ENCODE data around the gene BICD2. TPM values are rescaled to one million over a fixed set of nuclear protein-coding genes. Genes with fewer than 3 reads are reported as not detected.

The BICD2 gene
- total and polyA plus RNA-seq, 9 of the 15 experiments (the other 6 are each of a cell fraction or from before 2014, with no cell fraction given) = 3.6 to 23.4 (median 11.8) TPM

DNA sequence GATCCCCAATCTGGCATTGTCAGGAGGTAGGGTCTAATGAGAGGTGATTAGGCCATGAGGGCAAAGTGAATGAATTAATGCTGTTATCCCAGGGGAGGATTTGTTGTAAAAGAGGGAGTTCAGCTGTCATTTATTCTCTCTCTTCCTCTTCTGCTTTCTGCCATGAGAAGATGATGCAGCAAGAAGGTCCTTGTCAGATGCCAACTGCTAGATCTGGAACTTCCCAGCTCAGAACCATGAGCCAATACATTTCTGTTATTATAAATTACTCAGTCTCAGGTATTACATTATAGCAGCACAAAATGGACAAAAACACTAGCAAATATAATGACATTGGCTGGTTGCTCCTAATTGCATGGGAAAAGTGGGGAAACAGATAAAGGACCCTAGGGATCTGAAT, 15.6 kb upstream of the BICD2 start (continued):
- TF ChIP-seq, protein P1, sequence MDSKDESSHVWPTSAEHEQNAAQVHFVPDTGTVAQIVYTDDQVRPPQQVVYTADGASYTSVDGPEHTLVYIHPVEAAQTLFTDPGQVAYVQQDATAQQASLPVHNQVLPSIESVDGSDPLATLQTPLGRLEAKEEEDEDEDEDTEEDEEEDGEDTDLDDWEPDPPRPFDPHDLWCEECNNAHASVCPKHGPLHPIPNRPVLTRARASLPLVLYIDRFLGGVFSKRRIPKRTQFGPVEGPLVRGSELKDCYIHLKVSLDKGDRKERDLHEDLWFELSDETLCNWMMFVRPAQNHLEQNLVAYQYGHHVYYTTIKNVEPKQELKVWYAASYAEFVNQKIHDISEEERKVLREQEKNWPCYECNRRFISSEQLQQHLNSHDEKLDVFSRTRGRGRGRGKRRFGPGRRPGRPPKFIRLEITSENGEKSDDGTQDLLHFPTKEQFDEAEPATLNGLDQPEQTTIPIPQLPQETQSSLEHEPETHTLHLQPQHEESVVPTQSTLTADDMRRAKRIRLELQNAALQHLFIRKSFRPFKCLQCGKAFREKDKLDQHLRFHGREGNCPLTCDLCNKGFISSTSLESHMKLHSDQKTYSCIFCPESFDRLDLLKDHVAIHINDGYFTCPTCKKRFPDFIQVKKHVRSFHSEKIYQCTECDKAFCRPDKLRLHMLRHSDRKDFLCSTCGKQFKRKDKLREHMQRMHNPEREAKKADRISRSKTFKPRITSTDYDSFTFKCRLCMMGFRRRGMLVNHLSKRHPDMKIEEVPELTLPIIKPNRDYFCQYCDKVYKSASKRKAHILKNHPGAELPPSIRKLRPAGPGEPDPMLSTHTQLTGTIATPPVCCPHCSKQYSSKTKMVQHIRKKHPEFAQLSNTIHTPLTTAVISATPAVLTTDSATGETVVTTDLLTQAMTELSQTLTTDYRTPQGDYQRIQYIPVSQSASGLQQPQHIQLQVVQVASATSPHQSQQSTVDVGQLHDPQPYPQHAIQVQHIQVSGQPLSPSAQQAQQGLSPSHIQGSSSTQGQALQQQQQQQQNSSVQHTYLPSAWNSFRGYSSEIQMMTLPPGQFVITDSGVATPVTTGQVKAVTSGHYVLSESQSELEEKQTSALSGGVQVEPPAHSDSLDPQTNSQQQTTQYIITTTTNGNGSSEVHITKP (IDR thresholded peaks at IDR 0.05; ENCODE audit: partially characterized antibody) = no peak
- TF ChIP-seq DNMT1 (IDR thresholded peaks at IDR 0.05) = no peak

DNA sequence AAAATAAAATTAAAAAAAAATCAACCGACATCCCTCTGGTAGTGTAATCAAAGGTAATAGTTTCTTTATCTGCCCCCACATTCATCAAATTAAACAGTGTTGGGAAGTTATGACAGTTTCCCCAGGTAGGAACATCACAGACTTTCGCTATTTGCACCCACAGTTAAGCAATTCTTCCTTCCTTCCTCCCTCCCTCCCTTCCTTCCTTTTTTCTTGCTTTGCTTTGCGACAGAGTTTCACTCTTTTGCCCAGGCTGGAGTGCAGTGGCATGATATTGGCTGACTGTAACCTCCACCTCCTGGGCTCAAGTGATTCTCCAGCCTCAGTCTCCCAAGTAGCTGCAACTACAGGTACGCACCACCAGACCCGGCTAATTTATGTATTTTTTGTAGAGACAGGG, 10.8 kb upstream of the BICD2 start:
- no peak overlapping the region for H3K9ac ChIP-seq (ENCODE audit: insufficient read depth in 1 of 2, low read depth in 2 of 2, low read length in 2 of 2)
- BruUV-seq (replicated peaks) = no TSS peak
- H2AFZ ChIP-seq (ENCODE audit: low read depth, low read length) = no peak overlapping the region
- no peak overlapping the region for H3K27ac ChIP-seq (ENCODE audit: extremely low read depth, low read depth, low read length)
- H3K9me1 ChIP-seq (ENCODE audit: control insufficient read depth, insufficient read depth, low read length) = no peaks in the 10 kb centered on the region
- ChIA-PET CTCF (ENCODE audit: low intra/inter-chr PET ratio) (no interaction called here), POLR2A (interaction anchor here (0.6 kb wide), 1 partner anchor 134 kb away, joined by 3 read pairs; no protein-coding TSS in a partner anchor)
- H3K4me3 ChIP-seq = no peak overlapping the region
- H3K36me3 ChIP-seq (ENCODE audit: control insufficient read depth, insufficient read depth, low read length) = no peaks in the 10 kb centered on the region
- intact Hi-C loops (cut with micrococcal nuclease) = no loop called here
- H3K9me3 ChIP-seq (replicated peaks; ENCODE audit: control insufficient read depth, insufficient read depth, low read depth, low read length) = no peaks in the 10 kb centered on the region
- H4K20me1 ChIP-seq (replicated peaks; ENCODE audit: control insufficient read depth, insufficient read depth, low read length) = no peaks in the 10 kb centered on the region
- DNase-seq (ENCODE audit: extremely low read depth in 1 of 4, low spot score in 3 of 4) = no peak
- no peak for FAIRE-seq
- WGBS (ENCODE audit: insufficient coverage, low coverage, missing lambda C conversion rate) = 22% methylated on average over 5 of the region's 5 CpGs
- no peaks in the 10 kb centered on the region; a peak in 1 of 5 replicates for H3K27me3 ChIP-seq (ENCODE audit: control insufficient read depth in 2 of 2, insufficient read depth in 2 of 2, low read length in 2 of 2)
- in situ Hi-C loops (cut with MboI) = no loop called here
- no peak for ATAC-seq
- no peaks in the 10 kb centered on the region for H3K79me2 ChIP-seq (ENCODE audit: control insufficient read depth, insufficient read depth, low read length)
- no peak overlapping the region for H3K4me2 ChIP-seq (ENCODE audit: insufficient read depth, low read length)
- peaks cover 3% of the 10 kb centered on the region in 2 experiments; a peak in 4 of 5 replicates for H3K4me1 ChIP-seq (replicated peaks in 1 of 2; ENCODE audit: control insufficient read depth in 2 of 2, insufficient read depth in 2 of 2, low read length in 2 of 2)
- no peak for TF ChIP-seq PHF20 (IDR thresholded peaks at IDR 0.05; ENCODE audit: partially characterized antibody)
- no peak for TF ChIP-seq ZFPM2 (CRISPR knock-in tag; IDR thresholded peaks at IDR 0.05)
- no peak for TF ChIP-seq CREBBP (IDR thresholded peaks at IDR 0.05; ENCODE audit: low read depth, low read length)
- no peak for TF ChIP-seq TAF9B (IDR thresholded peaks at IDR 0.05; ENCODE audit: partially characterized antibody)
- TF ChIP-seq ASH1L (IDR thresholded peaks at IDR 0.05; ENCODE audit: borderline replicate concordance, low read depth, partially characterized antibody) = no peak
- no peak for TF ChIP-seq BRF1 (IDR thresholded peaks at IDR 0.05; ENCODE audit: borderline replicate concordance, extremely low read depth, insufficient read length)
- TF ChIP-seq HDAC8 (tag; IDR thresholded peaks at IDR 0.05) = no peak
- no peak for TF ChIP-seq KLF6 (CRISPR knock-in tag; IDR thresholded peaks at IDR 0.05; ENCODE audit: borderline replicate concordance)
- TF ChIP-seq, protein P2, sequence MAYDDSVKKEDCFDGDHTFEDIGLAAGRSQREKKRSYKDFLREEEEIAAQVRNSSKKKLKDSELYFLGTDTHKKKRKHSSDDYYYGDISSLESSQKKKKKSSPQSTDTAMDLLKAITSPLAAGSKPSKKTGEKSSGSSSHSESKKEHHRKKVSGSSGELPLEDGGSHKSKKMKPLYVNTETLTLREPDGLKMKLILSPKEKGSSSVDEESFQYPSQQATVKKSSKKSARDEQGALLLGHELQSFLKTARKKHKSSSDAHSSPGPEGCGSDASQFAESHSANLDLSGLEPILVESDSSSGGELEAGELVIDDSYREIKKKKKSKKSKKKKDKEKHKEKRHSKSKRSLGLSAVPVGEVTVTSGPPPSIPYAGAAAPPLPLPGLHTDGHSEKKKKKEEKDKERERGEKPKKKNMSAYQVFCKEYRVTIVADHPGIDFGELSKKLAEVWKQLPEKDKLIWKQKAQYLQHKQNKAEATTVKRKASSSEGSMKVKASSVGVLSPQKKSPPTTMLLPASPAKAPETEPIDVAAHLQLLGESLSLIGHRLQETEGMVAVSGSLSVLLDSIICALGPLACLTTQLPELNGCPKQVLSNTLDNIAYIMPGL (CRISPR knock-in tag; IDR thresholded peaks at IDR 0.05) = no peak
- TF ChIP-seq PML (IDR thresholded peaks at IDR 0.05; ENCODE audit: low read length) = no peak
- TF ChIP-seq, protein P3, sequence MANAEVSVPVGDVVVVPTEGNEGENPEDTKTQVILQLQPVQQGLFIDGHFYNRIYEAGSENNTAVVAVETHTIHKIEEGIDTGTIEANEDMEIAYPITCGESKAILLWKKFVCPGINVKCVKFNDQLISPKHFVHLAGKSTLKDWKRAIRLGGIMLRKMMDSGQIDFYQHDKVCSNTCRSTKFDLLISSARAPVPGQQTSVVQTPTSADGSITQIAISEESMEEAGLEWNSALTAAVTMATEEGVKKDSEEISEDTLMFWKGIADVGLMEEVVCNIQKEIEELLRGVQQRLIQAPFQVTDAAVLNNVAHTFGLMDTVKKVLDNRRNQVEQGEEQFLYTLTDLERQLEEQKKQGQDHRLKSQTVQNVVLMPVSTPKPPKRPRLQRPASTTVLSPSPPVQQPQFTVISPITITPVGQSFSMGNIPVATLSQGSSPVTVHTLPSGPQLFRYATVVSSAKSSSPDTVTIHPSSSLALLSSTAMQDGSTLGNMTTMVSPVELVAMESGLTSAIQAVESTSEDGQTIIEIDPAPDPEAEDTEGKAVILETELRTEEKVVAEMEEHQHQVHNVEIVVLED (CRISPR knock-in tag; IDR thresholded peaks at IDR 0.05) = no peak
- TF ChIP-seq HDAC3 (IDR thresholded peaks at IDR 0.05; ENCODE audit: borderline replicate concordance, partially characterized antibody) = no peak
- TF ChIP-seq FOS (IDR thresholded peaks at IDR 0.05; ENCODE audit: extremely low read depth, insufficient read length) = no peak
- TF ChIP-seq TARDBP (IDR thresholded peaks at IDR 0.05) = no peak
